Endothelial cell of umbilical vein (primary cell): Measurements from ENCODE around the gene PRKAR1B. TPM values are rescaled to one million over a fixed set of nuclear protein-coding genes. Genes with fewer than 3 reads are reported as not detected.

ENCODE experiments used
- BruUV-seq: library from RNA; stranded (reverse); fragments of 400-500 nt; replicated peaks from 2 replicates; lab custom pipeline; 2021; lab: Mats Ljungman, UMichigan
- CTCF ChIA-PET: fragments of 300-600, 350-600 bp; sonication (Branson Sonifier 250); formaldehyde crosslinking; loops from one replicate; lab custom pipeline; 2021; ENCODE audit warnings: antibody characterized with exemption, inconsistent platforms; lab: Charles Lee
- POLR2A ChIA-PET: fragments of 300-600, 350-600 bp; sonication (Branson Sonifier 250); formaldehyde crosslinking; loops from one replicate; lab custom pipeline; 2021; ENCODE audit warnings: antibody characterized with exemption, inconsistent platforms; lab: Charles Lee
- DNase-seq: peaks from one replicate; pipeline ENCODE4 v3.0.0-alpha.2; 2011; ENCODE audit warnings: low read depth, low spot score
- FAIRE-seq: peaks from 2 replicates; lab custom pipeline; 2011; peaks lifted over from hg19 to GRCh38; lab: Jason Lieb, UNC
- H2AFZ ChIP-seq: 2 replicates; pipeline ENCODE4 v1.6.0; 2012; ENCODE audit warnings: low read depth, low read length, control low read depth, inconsistent platforms
- H3K27ac ChIP-seq: 2 replicates; pipeline ENCODE4 v1.5.1; 2011; ENCODE audit warnings: low read depth, mild to moderate bottlenecking, control low read depth, low read length, moderate library complexity; ENCODE audit not compliant: insufficient read depth
- H3K27me3 ChIP-seq, 2 experiments: 2 replicates each; pipeline versions ENCODE4 v1.6.0 to v1.6.1; 2011; ENCODE audit warnings: low read length in 2 of 2, mixed read lengths in 1 of 2; ENCODE audit not compliant: control insufficient read depth in 2 of 2, insufficient read depth in 2 of 2
- H3K36me3 ChIP-seq, 2 experiments: 2 replicates in 1 of 2; 3 replicates in 1 of 2; pipeline ENCODE4 v1.5.1; 2011; ENCODE audit warnings: low read length in 2 of 2, mild to moderate bottlenecking in 1 of 2, moderate library complexity in 1 of 2; ENCODE audit not compliant: control insufficient read depth in 2 of 2, insufficient read depth in 2 of 2; ENCODE audit errors: extremely low read depth in 1 of 2
- H3K4me1 ChIP-seq: 3 replicates; pipeline ENCODE4 v1.5.1; 2011; ENCODE audit warnings: mild to moderate bottlenecking, low read length; ENCODE audit not compliant: control insufficient read depth, insufficient read depth; ENCODE audit errors: extremely low read depth
- H3K4me2 ChIP-seq: 2 replicates; pipeline ENCODE4 v1.6.1; 2011; ENCODE audit warnings: low read length, control low read depth, mixed read lengths; ENCODE audit not compliant: insufficient read depth
- H3K4me3 ChIP-seq, 3 experiments: fragments of 200-600 bp in 1 of 3; sonication (generic), shearing (Covaris generic) in 1 of 3; replicated peaks in 1 of 3; 2 replicates each; pipeline ENCODE4 v1.5.1; 2011 to 2016; ENCODE audit warnings: control low read depth in 3 of 3, low read length in 3 of 3, mild to moderate bottlenecking in 2 of 3, inconsistent platforms in 1 of 3, low read depth in 1 of 3, moderate library complexity in 1 of 3; ENCODE audit not compliant: insufficient read depth in 1 of 3
- H3K79me2 ChIP-seq: 2 replicates; pipeline ENCODE4 v1.6.0; 2012; ENCODE audit warnings: low read length, inconsistent platforms; ENCODE audit not compliant: control insufficient read depth, insufficient read depth
- H3K9ac ChIP-seq: replicated peaks from 2 replicates; pipeline ENCODE3; 2011; ENCODE audit warnings: low read length, control low read depth; ENCODE audit not compliant: insufficient read depth; ENCODE audit errors: extremely low read depth
- H3K9me1 ChIP-seq: replicated peaks from 3 replicates; pipeline ENCODE4 v1.6.0; 2011; ENCODE audit warnings: mild to moderate bottlenecking, low read length; ENCODE audit not compliant: control insufficient read depth, insufficient read depth; ENCODE audit errors: extremely low read depth
- H3K9me3 ChIP-seq: replicated peaks from 2 replicates; pipeline ENCODE4 v1.5.1; 2012; ENCODE audit warnings: low read length, inconsistent platforms; ENCODE audit not compliant: control insufficient read depth, insufficient read depth
- H4K20me1 ChIP-seq: replicated peaks from 2 replicates; pipeline ENCODE3; 2011; ENCODE audit warnings: mild to moderate bottlenecking, low read length; ENCODE audit not compliant: control insufficient read depth, insufficient read depth; ENCODE audit errors: extremely low read depth
- EZH2 ChIP-seq: IDR thresholded peaks from 2 replicates; pipeline ENCODE4 v1.6.1; 2012; ENCODE audit warnings: borderline replicate concordance, low read depth, mild to moderate bottlenecking, moderate library complexity, low read length, inconsistent platforms; ENCODE audit not compliant: severe bottlenecking
- FOS ChIP-seq: IDR thresholded peaks from 2 replicates; pipeline ENCODE4 v1.6.1; 2011; ENCODE audit warnings: mild to moderate bottlenecking, low read length, moderate library complexity, borderline replicate concordance; ENCODE audit not compliant: insufficient read depth
- GATA2 ChIP-seq: IDR thresholded peaks from 2 replicates; pipeline ENCODE4 v1.7.0; 2011; ENCODE audit warnings: low read depth, mild to moderate bottlenecking, moderate library complexity, mixed read lengths, low read length; ENCODE audit not compliant: insufficient read length, insufficient read depth
- JUN ChIP-seq: IDR thresholded peaks from 2 replicates; pipeline ENCODE4 v1.6.1; 2011; ENCODE audit warnings: borderline replicate concordance, low read depth; ENCODE audit not compliant: insufficient read length, insufficient read depth
- MYC ChIP-seq: IDR thresholded peaks from one replicate; pipeline ENCODE4 v1.6.1; 2011; ENCODE audit warnings: mild to moderate bottlenecking, low read depth, low read length
- POLR2A ChIP-seq: IDR thresholded peaks from 2 replicates; pipeline ENCODE4 v1.6.1; 2012; ENCODE audit warnings: low read depth, mild to moderate bottlenecking, control low read depth, low read length
- POLR2AphosphoS5 ChIP-seq: IDR thresholded peaks from 2 replicates; pipeline ENCODE4 v1.6.1; 2012; ENCODE audit warnings: low read depth, mild to moderate bottlenecking, control low read depth, low read length, moderate library complexity; ENCODE audit not compliant: insufficient read depth
- dilution Hi-C: fragments of 300-500 bp; cut with MboI; formaldehyde crosslinking; loops from one replicate; pipeline ENCODE4 v1.15.0; 2019; ENCODE audit warnings: low sequenced_read_pairs; ENCODE audit not compliant: extremely low pct_ligation_motif_present
- intact Hi-C: fragments of 100-400 bp; cut with micrococcal nuclease; formaldehyde crosslinking; loops from one replicate; pipeline ENCODE4 v1.10.0; 2022
- polyA plus RNA-seq, 4 experiments: library from polyadenylated mRNA; depleted of rRNA in 3 of 4; stranded (reverse) in 3 of 4; unstranded in 1 of 4; fragments of >200 nt; gene quantifications; 2 replicates each; pipeline versions ENCODE4 v1.2.1 to v1.2.3, GENCODE V29; 2011 to 2012; ENCODE audit warnings: missing spikeins in 1 of 4
- total RNA-seq: library from RNA; stranded (reverse); gene quantifications from 2 replicates; pipeline ENCODE4 v1.2.3, GENCODE V29; 2021
- TF ChIP-seq, protein P1 (sequence below): IDR thresholded peaks from 2 replicates; pipeline ENCODE4 v1.6.1; 2011; ENCODE audit not compliant: insufficient read depth, insufficient read length
- TF ChIP-seq, protein P2 (sequence below), 2 donors: IDR thresholded peaks; 1 replicate in 1 of 2; 2 replicates in 1 of 2; pipeline ENCODE4 v1.5.1; 2011; ENCODE audit warnings: low read length in 2 of 2, mild to moderate bottlenecking in 2 of 2, moderate library complexity in 2 of 2, control low read depth in 1 of 2, inconsistent platforms in 1 of 2, low read depth in 1 of 2; ENCODE audit not compliant: insufficient read depth in 1 of 2; ENCODE audit errors: extremely low read depth in 1 of 2

The PRKAR1B gene
- total and polyA plus RNA-seq, 2 donors (not counting 3 experiments of a cell fraction or from before 2014, with no cell fraction given): 15.4 to 29.2 TPM

DNA sequence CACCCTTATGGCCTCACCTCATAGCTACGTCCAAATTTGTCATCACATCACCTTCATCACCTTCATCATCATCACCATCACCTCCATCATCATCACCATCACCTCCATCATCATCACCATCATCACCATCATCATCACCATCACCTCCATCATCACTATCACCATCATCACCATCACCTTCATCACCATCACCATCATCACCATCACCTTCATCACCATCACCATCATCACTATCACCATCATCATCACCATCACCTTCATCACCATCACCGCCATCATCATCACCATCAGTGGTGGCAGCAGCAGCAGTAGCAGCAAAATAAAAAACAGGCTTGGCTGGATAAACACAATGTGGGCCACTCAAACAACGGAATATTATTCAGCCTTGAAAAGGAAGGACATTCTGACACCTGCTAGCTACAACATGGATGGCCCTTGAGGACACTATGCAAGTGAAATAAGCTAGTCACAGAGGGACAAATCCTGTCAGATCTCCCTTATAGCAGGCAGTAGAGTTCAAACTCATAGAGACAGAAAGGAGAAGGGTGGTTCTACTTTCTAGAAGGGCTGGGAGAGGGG is 159.7 kb downstream of the PRKAR1B start:
- CTCF ChIA-PET: interaction anchor here (0.6 kb wide), 1 partner anchor 241 kb away, joined by 3 read pairs; no protein-coding TSS in a partner anchor
- H3K79me2 ChIP-seq: no peaks in the 10 kb centered on the region

More for the DNA sequence above, 159.7 kb downstream of the PRKAR1B start:
- Histone ChIP-seq H3K4me3 (no peak overlapping the region), H3K9ac (no peak overlapping the region), H3K27me3 (no peaks in the 10 kb centered on the region), H2AFZ (no peak overlapping the region), H3K9me1 (no peaks in the 10 kb centered on the region), H3K9me3 (no peaks in the 10 kb centered on the region), H3K36me3 (no peaks in the 10 kb centered on the region), H3K27ac (no peak overlapping the region), H3K4me1 (no peaks in the 10 kb centered on the region), H4K20me1 (no peaks in the 10 kb centered on the region), H3K4me2 (no peak overlapping the region)
- dilution Hi-C loops (no loop called here), intact Hi-C loops (no loop called here)
- TF ChIP-seq JUN (no peak), EZH2 (no peak), GATA2 (no peak), FOS (no peak), POLR2A (no peak), MYC (no peak), POLR2AphosphoS5 (no peak)
- TF ChIP-seq, protein P1, sequence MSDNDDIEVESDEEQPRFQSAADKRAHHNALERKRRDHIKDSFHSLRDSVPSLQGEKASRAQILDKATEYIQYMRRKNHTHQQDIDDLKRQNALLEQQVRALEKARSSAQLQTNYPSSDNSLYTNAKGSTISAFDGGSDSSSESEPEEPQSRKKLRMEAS: no peak
- TF ChIP-seq, protein P2, sequence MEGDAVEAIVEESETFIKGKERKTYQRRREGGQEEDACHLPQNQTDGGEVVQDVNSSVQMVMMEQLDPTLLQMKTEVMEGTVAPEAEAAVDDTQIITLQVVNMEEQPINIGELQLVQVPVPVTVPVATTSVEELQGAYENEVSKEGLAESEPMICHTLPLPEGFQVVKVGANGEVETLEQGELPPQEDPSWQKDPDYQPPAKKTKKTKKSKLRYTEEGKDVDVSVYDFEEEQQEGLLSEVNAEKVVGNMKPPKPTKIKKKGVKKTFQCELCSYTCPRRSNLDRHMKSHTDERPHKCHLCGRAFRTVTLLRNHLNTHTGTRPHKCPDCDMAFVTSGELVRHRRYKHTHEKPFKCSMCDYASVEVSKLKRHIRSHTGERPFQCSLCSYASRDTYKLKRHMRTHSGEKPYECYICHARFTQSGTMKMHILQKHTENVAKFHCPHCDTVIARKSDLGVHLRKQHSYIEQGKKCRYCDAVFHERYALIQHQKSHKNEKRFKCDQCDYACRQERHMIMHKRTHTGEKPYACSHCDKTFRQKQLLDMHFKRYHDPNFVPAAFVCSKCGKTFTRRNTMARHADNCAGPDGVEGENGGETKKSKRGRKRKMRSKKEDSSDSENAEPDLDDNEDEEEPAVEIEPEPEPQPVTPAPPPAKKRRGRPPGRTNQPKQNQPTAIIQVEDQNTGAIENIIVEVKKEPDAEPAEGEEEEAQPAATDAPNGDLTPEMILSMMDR (IDR thresholded peaks at IDR 0.05; ENCODE audit: extremely low read depth in 1 of 2, insufficient read depth in 1 of 2, low read depth in 1 of 2, low read length in 2 of 2): no peak
- no peak for DNase-seq
- FAIRE-seq: no peak
- POLR2A ChIA-PET: no interaction called here
- no TSS peak for BruUV-seq
